WI38 (cell line): ENCODE results near the gene PDE11A.

Source experiments
- H3K4me3 ChIP-seq: 2 replicates; pipeline ENCODE4 v1.5.1; 2011; ENCODE audit warnings: low read depth, mild to moderate bottlenecking, control low read depth, low read length
- TF ChIP-seq, protein P1 (sequence below): IDR thresholded peaks from 2 replicates; pipeline ENCODE4 v1.5.1; 2012; ENCODE audit warnings: low read depth, mild to moderate bottlenecking, control low read depth, low read length

PDE11A gene

DNA sequence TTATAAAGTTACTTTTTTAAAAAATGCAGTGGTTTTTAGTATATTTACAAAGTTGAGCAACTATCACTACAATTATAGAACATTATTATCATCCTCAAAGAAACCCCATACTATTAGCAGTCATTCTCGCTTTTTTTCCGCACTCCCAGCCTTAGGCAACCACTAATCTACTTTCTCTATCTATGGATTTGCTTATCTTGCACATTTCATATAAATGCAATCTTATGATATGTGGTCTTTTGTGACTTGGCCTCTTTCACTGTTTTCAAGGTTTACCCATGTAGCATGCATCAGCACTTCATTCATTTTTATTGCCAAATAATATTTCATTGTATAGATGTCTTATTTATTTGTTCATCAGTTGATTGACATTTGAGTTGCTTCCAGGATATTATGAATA, 406.6 kb downstream of the PDE11A start:
- TF ChIP-seq, protein P1, sequence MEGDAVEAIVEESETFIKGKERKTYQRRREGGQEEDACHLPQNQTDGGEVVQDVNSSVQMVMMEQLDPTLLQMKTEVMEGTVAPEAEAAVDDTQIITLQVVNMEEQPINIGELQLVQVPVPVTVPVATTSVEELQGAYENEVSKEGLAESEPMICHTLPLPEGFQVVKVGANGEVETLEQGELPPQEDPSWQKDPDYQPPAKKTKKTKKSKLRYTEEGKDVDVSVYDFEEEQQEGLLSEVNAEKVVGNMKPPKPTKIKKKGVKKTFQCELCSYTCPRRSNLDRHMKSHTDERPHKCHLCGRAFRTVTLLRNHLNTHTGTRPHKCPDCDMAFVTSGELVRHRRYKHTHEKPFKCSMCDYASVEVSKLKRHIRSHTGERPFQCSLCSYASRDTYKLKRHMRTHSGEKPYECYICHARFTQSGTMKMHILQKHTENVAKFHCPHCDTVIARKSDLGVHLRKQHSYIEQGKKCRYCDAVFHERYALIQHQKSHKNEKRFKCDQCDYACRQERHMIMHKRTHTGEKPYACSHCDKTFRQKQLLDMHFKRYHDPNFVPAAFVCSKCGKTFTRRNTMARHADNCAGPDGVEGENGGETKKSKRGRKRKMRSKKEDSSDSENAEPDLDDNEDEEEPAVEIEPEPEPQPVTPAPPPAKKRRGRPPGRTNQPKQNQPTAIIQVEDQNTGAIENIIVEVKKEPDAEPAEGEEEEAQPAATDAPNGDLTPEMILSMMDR = no peak
- H3K4me3 ChIP-seq = no peak overlapping the region

DNA sequence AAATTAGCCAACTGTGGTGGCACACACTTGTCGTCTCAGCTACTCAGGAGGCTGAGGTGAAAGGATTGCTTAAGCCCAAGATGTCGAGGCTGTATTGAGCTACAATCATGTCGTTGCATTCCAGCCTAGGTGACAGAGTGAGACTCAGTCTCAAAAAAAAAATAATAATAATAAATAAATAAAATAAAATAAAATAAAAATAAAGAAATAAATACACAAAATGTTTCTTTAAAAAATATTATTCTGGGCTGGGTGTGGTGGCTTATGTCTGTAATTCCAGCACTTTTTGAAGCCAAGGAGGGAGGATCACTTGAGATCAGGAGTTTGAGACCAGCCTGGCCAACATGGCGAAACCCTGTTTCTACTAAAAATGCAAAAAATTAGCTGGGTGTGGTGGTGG, 407.2 kb downstream of the PDE11A start:
- TF ChIP-seq, protein P1 = no peak
- H3K4me3 ChIP-seq = no peak overlapping the region

DNA sequence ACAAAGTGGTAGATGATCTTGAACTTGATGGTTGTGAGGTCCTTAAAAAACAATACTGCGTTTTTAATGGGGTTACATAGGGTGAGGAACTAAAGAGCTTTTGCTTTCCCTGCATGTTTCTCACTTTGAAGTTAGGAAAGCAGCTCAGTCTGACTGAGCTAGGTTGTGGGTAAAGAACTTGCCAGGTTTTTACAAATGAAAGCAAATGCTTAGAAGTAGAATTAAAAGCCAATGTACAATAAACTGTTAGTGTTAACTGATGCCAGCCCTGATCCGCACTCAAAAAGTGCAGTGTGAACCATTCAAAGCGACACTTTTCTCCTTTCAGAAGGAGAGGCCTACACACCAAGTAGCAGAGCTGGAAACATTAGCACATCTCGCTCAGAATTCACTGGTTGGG, 409.7 kb downstream of the PDE11A start:
- TF ChIP-seq, protein P1 = no peak
- H3K4me3 ChIP-seq = no peak overlapping the region

DNA sequence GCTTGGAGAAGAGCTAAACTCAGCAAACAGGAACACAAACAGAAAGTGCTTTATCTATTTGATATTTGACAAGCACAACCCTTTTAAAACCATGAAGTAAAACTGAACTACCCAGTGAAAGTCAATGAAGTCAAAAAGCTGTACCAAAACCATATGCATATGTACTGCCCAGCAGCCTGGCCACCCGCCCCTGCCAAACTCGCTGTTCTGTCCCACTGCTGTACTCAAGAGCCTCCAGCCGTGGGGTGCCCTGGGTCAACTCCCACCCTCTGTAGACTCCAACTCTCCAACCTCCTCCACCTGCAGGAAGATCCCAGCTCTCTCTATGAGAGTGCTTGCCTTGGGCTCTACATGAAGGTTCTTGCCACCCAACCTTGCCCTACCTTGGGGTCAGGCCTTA, 411.8 kb downstream of the PDE11A start:
- H3K4me3 ChIP-seq = no peak overlapping the region
- TF ChIP-seq, protein P1 = no peak

DNA sequence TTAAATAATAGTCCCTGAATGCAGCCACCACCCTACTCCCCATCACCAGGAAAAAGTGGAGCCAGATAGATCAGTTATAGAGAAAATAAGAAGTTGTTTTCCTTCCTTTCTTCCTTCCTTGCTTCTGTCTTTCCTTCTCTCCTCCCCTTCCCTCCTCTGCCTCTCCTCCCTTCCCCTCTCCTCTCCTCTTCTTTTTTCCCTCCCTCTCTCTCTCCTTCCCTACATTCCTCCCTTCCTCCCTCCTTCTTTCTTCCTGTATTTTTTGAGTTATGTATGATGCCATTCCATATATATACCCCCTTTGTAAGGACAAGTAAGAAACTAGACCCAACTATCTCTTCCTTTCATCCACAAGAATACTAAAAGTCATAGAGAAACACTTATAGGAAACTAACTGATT, 414.3 kb downstream of the PDE11A start:
- H3K4me3 ChIP-seq = no peak overlapping the region
- TF ChIP-seq, protein P1 = no peak

DNA sequence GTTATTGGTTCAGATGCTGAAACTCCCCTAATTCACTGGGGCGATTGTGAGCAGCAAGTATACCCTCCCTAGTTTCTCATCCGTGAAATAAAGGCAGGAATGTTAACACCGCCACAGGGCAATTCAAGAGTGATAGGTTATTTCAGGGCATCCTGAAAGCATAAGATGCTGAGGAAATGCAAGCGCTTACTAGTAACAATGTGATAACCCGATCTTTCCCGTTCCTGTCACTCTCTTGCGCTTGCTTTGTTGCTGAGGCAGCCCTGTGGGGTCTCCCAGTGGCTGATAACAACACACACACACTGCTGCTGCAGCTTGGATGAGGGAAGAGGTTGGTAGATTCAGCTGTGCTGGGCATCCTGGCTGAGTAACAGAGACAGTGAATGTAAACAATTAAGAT, 420.7 kb downstream of the PDE11A start:
- TF ChIP-seq, protein P1 = no peak
- no peak overlapping the region for H3K4me3 ChIP-seq

DNA sequence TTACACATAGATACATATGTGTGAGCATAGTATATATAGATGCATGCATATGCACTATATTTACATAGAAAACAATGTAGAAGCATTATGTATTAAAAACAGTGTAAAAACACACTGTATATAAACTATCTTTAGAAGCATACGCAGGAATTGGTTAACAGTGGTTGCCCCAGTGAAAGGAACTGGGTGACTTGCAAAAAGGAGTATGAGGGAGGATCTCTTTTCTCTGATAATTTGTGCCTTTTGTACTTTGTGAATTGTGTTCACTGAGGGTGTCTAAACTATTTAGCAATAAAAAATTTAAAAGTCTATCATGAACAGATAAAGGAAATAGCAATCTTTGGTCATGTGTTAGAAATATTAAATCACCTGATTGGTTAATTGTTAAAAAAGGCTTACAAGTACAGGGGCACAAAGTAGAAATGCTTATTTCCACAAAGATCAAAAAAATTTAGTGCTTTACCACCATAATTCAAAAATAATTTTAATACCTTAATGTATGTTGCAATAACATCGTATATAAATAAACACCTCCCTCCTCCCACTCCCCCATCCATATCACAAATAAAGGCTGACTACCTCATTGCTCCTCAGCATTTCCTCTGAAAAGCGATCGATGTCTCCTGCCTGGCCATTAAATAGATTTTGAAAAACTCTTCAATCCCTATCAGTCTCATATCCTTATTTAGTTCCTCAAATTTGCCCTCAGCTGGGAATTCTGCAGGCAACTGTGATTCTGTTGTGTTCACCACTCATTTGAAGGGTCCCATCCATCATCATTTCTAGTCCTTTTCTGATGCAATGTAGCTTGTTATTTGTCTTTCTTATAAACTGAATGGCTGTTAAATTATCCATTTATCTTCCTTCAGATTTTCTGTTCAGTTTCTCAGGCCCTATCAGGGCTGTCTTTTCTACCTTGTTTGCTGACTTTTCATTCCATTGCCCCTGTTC, 422.7 kb downstream of the PDE11A start:
- TF ChIP-seq, protein P1 = no peak
- H3K4me3 ChIP-seq = no peak overlapping the region
